Ovary (tissue), 3 donors: ENCODE data around the gene ARPIN.

Source experiments
- EP300 ChIP-seq: sonication (generic); formaldehyde crosslinking; IDR thresholded peaks from one replicate; pipeline ENCODE4 v1.6.1; 2017; ENCODE audit warnings: antibody characterized with exemption
- POLR2A ChIP-seq: fragments of 450-650 bp; IDR thresholded peaks from one replicate; pipeline ENCODE4 v1.6.1; 2017; ENCODE audit warnings: antibody characterized with exemption, mild to moderate bottlenecking, moderate library complexity
- TF ChIP-seq, protein P1 (sequence below), 3 donors: fragments of 450-650 bp in 2 of 3; fragments of 200-600 bp in 1 of 3; IDR thresholded peaks; one replicate each; pipeline versions ENCODE4 v1.5.1 to v1.8.0; 2016 to 2022; ENCODE audit warnings: antibody characterized with exemption in 3 of 3, mild to moderate bottlenecking in 1 of 3
- donor health status: DM: no; HTN: no; CAD: no.

- TF ChIP-seq, protein P1, sequence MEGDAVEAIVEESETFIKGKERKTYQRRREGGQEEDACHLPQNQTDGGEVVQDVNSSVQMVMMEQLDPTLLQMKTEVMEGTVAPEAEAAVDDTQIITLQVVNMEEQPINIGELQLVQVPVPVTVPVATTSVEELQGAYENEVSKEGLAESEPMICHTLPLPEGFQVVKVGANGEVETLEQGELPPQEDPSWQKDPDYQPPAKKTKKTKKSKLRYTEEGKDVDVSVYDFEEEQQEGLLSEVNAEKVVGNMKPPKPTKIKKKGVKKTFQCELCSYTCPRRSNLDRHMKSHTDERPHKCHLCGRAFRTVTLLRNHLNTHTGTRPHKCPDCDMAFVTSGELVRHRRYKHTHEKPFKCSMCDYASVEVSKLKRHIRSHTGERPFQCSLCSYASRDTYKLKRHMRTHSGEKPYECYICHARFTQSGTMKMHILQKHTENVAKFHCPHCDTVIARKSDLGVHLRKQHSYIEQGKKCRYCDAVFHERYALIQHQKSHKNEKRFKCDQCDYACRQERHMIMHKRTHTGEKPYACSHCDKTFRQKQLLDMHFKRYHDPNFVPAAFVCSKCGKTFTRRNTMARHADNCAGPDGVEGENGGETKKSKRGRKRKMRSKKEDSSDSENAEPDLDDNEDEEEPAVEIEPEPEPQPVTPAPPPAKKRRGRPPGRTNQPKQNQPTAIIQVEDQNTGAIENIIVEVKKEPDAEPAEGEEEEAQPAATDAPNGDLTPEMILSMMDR (IDR thresholded peaks at IDR 0.05), result no peak
- TF ChIP-seq POLR2A, result no peak
- no peak for TF ChIP-seq EP300
Measured at GRCh38 chr15:89860891-89861290, 51.9 kb downstream of the ARPIN start.
